GM03348 (cell line): ENCODE results near the gene INPP5A.

Experiments used
- DNase-seq: peaks from one replicate; pipeline ENCODE4 v3.0.0; 2012; ENCODE audit warnings: low spot score

The INPP5A gene

DNA sequence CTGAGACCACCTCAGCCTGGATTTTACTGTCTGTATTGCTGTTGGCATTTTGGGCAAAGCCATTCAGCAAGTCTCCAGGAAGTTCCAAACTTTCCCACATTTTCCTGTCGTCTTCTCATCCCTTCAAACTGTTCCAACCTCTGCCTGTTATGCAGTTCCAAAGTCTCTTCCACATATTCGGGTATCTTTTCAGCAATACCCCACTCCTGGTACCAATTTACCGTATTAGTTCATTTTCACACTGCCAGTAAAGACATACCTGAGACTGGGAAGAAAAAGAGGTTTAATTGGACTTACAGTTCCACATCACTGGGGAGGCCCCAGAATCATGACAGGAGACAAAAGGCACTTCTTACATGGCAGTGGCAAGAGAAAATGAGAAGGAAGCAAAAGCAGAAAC is 62.8 kb downstream of the INPP5A start:
- no peak for DNase-seq

DNA sequence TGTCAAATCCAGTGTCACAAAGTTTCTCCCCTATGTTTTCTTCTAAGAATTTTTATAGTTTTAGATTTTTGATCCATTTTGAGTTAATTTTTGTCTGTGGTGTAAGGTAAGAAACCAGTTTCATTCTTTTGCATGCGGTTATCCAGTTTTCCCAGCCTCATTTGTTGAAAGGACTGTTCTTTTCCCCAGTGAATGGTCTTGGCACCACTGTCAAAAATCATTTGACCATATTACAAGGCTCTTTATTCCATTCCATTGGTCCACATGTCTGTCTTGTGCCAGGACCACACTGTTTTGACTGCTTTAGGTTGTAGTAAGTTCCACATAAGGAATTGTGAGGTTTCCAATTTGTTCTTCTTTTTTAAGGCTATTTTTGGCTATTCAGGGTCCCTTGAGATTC is 64.0 kb downstream of the INPP5A start:
- no peak for DNase-seq

DNA sequence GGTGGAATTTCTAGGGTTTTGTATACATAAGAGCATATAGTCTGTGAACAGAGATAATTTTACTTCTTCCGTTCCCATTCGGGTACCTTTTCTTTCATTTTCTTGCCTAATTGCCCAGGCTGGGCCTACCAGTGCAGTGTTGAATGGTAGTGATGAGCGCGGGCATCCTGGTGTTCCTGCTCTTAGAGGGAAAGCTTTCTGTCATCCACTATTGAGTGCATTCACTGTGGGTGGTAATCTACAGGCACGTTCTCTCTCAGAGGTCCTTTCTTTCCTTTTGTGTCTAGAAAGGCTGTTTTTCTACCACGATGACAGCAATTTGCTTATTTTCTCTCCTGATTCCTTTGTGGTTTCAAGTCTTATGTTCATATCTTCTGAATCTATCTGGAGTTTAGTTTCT is 65.0 kb downstream of the INPP5A start:
- DNase-seq: no peak

DNA sequence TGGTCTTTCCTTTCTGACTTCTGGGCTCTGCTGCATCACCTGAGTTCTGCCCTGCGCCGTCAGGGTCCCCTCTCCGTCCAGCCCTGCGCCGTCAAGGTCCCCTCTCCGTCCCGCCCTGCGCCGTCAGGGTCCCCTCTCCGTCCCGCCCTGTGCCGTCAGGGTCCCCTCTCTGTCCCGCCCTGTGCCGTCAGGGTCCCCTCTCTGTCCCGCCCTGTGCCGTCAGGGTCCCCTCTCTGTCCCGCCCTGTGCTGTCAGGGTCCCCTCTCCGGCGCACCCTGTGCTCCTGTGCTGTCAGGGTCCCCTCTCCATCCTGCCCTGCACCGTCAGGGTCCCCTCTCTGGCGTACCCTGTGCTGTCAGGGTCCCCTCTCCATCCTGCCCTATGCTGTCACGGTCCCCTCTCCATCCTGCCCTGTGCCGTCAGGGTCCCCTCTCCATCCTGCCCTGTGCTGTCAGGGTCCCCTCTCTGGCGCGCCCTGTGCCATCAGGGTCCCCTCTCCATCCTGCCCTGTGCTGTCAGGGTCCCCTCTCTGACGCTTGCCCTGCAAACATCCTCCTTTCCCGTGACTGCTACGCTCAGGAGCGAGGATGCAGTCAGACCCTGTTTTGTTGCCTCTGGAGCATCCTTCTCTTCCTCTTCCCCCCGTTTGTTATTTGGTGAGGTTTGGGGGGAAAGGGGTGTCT is 66.4 kb downstream of the INPP5A start:
- no peak for DNase-seq

DNA sequence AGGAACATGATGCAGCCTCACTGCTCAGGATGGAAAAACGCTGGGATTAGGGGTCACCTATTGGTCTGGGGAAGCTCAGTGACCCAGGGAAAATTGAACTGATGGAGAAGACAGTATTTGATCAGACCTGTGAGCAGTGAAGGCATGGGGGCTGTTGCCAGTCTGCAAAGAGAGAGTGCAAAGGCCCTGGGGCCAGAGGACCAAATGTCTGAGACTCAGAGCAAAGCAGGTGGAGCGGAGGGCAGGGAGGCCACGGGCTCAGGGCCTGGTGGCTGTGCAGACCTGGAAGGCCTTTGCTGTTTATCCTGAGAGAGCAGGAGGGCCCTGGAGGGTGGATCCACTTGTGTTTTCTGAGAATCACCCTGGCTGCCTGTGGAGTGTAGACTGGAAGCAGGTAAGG is 67.1 kb downstream of the INPP5A start:
- DNase-seq: no peak

DNA sequence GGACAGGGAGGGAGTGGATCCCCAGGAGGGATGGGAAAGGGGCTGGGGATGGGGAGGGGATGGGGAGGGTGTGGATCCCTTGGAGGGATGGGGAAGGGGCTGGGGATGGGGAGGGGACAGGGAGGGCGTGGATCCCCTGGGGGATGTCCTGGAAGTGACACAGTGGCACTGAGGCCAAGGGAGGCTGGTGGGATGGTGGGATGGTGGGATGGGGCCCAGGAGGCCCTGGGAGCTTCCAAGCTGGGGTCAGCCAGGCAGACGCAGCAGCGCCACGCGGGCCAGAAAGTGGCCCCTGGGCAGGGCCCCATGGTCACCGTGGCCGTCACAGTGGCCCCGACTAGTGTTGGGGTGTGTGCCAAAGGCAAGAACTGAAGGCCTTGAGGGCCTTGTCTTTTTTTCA is 67.8 kb downstream of the INPP5A start:
- DNase-seq: no peak

DNA sequence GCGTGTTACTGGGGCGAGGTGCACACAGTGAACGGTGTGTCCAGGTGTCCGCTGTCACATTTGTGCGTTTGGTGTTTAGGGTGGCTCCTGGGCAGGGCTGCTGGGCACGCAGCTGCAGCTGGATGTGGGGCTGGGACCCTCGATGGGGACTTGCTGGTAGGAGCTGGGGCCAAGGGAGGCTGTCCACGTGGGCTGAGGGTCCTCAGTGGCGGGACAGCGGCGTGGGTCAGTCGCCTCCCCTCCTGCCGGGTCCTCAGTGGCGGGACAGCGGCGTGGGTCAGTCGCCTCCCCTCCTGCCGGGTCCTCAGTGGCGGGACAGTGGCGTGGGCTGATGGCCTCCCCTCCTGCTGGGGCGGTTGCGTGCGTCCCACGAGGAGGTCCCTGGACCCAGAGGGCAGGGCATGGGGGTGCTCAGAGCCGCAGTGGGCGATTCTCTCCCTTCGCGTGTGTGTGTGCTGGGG is 68.5 kb downstream of the INPP5A start:
- DNase-seq: no peak

DNA sequence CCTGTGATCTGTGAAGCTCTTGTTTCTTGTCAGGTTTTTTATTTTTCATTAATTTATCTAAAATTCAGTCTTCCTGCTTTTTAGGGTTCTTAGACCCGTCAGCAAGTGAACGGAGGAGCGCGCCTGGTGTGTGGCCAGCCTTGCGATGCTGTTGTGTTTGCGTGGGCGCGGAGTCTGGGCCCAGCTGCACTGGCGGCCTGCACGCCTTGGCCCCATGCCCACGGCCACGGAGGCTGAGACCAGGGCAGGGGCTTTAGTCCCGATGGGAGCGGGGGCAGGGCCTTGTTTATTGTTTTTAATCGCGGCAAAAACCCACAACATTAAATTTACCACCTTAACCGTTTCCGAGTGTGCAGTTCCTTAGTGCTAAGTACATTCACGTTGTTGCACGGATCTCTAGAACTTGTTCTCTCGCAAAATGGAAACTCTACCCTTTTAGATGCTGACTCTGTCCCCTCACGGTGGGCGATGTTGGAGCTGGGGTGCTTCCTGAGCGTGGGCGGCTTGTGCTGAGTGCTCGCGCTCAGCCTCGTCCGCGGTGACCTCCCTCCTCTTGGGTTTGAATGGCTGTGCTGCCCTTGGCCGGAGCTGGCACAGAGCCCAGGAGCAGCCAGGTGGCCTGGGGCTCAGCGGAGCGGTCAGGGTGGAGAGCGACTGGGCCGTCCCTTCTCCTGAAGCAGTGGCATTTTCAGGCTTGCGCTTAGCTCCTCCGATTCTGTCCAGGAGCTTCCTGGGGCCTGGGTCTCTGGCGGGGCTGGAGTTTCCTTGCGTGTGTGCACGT is 69.1 kb downstream of the INPP5A start:
- DNase-seq: no peak

DNA sequence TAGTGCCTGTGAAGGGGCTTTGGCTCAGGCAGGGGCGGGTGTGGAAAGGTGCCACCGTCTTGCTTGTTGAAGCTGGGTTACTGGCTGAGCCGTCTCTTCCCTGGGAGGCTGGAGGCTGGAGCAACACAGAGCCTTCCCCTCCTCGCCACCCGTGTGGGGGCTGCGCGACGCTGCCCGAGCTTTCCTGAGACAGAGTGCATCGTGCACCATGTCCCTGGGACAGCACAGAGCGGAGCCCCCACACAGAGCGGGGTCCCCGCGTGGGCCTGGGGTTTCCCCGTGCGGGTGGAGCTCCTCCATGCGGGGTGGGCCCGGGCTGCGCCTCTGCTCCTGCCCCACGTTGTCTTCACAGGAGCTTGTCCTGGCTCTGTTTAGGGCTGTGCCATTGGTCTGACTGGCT is 69.9 kb downstream of the INPP5A start:
- DNase-seq: no peak

DNA sequence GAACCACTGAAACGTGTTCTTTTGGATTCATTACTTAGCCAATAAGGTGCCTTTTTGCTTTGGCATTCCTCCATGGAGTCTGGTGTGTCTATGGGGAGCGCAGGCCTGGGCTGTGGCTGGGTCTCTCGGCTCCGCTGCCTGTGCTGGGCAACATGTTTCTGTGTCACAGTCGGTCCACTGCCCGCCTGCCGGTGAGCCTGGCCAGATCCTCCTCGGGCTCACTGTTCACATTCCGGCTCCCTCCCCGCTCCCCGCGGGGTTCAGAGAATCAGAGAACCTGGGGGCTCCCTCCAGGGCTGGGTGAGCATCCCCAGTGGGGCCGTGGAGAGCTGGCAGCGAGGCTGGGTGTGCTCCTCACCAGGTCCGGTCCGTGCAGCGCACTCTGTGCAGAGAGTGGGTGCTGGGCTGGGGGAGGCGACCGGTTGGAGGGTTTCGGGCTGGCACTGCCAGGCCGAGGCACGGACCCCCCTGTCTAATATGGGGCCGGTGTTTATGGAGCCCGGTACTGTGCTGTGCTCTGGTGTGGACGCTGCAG is 70.4 kb downstream of the INPP5A start:
- no peak for DNase-seq

DNA sequence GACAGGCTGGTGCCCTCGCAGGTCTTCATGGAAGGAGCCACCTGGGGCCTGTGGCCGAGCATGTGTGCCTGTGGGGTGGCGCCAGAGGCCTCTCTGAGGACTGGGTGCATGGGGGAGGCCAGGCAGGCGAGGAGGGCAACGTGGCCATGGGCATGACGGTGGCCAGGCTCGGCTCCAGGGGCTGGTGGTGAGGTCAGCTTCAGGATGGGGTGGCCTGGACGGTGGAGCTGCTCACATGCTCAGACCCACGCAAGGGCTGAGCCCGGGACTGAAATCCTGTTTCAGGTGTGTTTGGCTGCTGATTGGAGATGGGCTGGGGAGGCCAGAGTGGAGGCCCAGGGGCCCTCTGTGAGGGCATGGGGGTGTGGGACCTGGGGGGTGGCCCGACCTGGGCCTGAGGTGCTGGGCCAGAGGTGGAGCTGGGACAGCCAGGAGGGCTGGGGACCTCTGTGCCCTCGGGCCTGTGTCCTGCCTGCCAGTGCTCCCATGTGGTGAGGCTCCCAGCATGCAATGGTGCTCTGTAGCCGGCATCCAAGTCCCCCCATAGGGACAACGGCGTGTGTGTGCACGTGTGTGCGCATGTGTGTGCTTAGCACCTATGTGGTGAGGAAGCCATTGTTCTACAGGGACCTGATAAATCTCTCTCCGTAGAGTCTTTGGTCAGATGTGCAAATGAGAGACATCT is 71.1 kb downstream of the INPP5A start:
- DNase-seq: no peak

DNA sequence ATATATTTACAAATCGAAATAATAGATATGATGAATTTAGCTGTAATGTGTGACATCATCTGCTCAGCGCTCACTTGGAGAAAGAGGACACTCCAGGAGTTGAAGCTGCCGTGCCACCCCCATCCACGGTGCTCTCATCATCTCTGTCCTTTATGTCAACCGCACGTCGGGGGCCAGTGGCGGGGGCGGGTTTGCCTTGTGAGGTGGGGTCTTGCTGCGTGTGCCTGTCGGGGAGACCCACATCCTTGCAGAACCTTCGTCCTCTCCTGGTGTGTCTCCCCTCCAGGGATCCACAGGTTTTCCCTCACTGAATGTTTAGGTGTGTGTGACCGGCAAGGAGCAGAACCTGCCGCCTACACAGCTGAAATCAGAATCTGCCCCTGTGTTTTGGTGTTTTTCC is 71.6 kb downstream of the INPP5A start:
- DNase-seq: no peak

DNA sequence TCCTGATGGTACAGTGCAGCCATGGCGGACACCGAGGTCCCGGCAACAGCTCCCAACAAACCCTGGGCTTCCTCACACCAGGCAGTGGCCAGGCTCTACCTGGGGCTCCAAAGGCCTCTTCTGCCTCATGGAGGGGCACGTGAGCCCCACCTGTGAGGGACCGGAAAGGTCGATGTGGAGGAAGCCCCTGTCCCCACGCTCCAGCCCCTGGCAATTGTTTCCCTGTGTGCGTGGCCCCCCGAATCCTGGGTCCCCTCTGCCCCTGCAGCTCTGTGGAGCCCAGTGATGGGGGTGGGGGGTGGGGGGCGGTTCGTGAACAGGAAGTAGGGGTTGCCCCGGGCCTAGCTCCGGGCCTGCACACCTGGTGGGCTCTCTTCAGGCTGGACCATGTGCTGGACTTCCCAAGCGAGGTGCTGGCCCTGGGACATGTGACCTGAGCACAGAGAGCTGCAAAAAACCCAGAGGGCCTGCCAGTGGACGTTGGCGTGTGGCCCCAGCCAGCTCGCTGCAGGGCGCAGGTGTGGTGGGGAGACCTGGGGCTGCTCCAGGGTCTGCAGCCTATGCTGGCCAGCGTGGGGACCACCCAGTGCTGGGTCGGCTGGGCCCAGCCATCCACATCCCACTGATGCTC is 72.6 kb downstream of the INPP5A start:
- DNase-seq: no peak

DNA sequence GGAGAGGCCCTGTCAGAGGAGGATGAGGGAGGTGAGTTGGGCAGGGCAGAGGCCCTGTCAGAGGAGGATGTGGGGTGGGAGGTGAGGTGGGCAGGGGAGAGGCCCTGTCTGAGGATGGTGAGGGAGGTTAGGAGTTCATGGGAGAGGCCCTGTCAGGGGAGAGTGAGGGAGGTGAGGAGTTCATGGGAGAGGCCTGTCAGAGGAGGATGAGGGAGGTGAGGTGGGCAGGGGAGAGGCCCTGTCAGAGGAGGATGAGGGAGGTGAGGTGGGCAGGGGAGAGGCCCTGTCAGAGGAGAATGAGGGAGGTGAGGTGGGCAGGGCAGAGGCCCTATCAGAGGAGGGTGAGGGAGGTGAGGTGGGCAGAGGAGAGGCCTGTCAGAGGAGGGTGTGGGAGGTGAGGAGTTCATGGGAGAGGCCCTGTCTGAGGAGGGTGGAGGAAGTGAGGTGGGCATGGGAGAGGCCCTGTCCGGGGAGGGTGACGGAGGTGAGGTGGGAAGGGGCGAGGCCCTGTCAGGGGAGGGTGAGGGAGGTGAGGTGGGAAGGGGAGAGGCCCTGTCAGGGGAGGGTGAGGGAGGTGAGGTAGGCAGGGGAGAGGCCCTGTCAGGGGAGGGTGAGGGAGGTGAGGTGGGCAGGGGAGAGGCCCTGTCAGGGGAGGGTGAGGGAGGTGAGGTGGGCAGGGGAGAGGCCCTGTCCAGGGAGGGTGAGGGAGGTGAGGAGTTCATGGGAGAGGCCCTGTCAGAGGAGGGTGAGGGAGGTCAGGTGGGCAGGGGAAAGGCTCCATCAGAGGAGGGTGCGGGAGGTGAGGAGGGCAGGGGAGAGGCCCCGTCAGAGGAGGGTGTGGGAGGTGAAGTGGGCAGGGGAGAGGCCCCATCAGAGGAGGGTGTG is 73.7 kb downstream of the INPP5A start:
- DNase-seq: no peak

DNA sequence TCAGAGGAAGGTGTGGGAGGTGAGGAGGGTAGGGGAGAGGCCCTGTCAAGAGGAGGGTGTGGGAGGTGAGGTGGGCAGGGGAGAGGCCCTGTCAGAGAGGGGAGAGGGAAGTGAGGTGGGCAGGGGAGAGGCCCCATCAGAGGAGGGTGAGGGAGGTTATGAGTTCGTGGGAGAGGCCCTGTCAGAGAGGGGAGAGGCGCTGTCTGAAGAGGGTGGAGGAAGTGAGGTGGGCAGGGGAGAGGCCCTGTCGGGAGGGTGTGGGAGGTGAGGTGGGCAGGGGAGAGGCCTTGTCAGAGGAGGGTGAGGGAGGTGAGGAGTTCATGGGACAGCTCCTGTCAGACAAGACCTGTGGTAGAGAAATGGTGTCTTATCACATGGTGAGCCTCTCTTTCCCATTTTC is 74.4 kb downstream of the INPP5A start:
- DNase-seq: no peak

DNA sequence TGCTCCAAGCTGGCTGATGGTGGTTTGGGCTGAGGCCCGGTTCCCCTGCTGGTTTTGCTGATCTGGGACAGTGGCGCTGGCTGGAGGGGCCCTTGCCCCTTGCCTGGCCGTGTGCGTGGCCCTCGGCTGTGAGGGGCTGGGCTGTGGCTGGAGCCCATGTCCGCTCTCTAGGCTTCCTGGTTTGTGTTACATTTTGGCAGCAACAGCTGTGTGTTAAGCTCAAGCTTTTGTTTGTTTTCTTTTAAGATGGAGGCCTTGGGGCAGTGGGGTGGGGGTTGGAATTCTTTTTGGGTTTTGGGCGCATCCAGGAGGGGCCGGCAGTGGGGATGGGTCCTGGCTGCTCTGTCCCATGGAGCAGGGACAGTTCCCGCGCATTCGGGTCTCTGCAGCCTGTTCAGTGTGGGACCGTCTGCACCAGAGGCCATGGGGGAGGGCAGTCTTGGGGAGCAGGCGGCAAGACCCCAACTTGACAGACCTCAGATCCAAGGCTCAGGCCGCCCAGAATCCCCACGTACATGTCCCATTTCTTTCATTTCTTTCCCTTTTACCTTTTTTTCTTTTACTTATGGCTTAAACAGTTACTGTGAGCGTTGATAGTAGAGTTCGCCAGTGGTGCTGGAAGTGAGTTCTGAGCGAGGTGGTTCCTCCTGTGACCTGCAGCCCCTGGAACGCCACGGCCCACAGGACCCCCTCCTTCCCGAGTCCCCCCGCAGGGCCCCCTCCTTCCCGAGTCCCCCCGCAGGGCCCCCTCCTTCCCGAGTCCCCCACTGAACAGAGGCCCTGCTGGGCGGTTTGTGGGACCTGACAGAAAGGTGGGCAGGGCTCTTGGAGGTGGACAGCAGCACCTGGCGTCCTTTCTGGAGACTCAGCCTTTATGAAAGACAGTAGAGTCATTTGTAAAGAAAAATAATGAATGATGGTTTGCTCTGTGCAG is 75.3 kb downstream of the INPP5A start:
- DNase-seq: no peak

DNA sequence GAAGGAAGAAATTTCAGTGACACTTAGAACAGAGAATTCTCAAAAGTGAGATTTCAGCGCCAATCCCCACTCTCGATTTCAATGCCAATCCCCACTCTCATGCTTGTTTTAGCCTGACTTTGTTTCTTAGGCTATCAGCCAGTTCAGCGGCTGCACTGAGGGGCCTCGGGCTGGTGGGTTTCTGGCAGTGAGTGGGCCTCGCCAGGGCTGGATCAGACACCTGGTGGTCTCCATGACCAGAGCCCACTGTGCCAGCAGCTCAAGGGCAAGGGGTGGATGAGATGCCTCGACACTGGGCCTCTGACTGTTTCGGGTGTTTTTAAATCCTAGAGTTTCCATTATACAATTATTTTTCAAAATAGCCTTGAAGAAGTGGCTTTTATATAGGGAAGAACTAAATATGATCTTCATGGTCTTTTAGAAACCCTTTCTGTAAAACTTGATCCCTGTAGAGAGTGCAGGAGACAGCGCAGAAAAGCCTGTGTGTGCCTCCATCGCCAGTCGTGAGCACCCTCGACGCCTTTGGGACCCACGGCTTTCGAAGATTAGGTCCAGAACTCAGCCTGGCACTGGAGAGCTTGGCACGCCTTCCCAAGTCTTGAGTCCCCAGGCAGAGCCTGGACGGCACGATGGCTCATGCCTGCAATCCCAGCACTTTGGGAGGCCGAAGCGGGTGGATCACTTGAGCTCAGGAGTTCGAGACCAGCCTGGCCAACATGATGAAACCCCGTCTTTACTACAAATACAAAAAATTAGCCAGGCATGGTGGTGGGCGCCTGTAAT is 76.2 kb downstream of the INPP5A start:
- DNase-seq: no peak

DNA sequence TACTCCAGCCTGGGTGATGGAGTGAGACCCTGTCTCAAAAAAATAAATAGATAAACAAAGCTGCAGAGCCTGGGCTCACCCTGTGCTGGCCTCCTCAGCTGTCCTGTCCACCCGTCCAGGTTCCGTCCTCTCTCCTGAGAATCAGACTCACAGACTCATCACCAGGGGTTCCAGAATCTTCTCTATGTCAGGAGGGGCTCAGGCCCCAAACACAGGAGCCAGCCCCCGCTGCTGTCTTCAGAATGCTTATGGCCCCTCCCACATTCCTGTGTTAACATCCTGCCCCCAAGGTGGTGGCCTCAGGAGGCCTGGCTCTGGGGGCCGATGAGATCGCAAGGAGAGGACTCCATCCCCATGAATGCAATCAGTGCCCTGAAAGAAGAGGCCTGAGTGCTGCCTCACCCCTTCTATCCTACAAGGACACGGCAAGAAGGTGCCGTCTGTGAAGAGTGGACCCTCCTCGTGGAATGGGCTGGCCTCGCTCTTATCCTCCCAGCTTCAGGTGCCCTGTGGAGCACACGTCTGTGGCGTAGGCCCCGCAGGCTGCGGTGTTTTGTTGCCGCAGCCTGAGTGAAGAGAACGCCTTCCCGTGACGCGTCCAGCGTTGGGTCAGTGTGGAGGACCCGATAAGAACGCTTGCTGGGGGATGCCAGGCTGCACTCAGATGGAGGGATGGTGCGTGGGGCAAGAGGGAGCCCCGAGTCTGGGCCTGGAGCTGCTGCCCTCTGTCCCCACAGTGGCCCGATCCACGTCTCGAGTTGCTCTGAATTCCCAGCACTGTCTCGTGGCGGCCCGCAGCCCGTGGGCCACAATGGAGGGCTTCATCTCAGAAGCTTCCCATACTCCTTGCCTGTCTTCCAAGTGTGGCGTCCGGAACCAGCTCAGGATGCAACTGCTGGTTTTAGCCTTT is 77.1 kb downstream of the INPP5A start:
- no peak for DNase-seq
